ENCODE measurements around the gene IQCH. TPM values are rescaled to one million over a fixed set of nuclear protein-coding genes. Genes with fewer than 3 reads are reported as not detected.

Gene IQCH
- polyA plus RNA-seq, 2 of the 4 experiments (the other 2 are of a cell fraction), result 1.5 to 3.8 TPM

DNA sequence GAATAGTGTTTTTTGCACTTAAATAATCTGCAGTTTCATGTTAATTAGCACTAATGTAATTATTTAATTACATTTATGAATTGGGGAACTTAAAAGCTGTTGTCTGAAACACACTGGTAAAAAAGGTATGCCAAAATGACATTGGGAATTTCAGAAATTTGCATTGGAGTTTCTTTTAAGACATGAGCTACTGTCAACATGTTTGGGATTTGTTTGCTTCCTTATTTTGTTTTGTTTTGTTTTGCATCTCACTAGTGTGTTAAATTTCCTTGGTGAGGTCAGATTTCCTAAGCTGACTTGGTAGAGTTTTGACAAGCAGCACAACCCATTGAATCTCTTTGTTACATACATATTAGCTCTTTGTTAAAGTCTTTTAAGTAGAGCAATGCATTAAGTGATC lies 119.4 kb downstream of the IQCH start:
- Histone ChIP-seq H3K4me1 (no peaks in the 10 kb centered on the region), H3K4me3 (no peak overlapping the region), H3K27ac (no peak overlapping the region), H3K9me3 (no peaks in the 10 kb centered on the region), H3K4me2 (no peak overlapping the region)
- CTCF ChIA-PET, result interaction anchor here (1.4 kb wide), 1 partner anchor 83 kb away, joined by 4 read pairs; no protein-coding TSS in a partner anchor
- peak; percentile 61 for FAIRE-seq
- TF ChIP-seq HOXB13 (CRISPR knock-in tag; IDR thresholded peaks at IDR 0.05; ENCODE audit: low read depth), result no peak
- no peak for TF ChIP-seq ZFP36 (IDR thresholded peaks at IDR 0.05; ENCODE audit: borderline replicate concordance, partially characterized antibody)
- no peak for TF ChIP-seq KDM1A (IDR thresholded peaks at IDR 0.05; ENCODE audit: low read depth)
- no peak for TF ChIP-seq BCL3 (IDR thresholded peaks at IDR 0.05)
- no peak for TF ChIP-seq RAD21 (conservative IDR thresholded peaks at IDR 0.05 in 1 of 2, IDR thresholded peaks at IDR 0.05 in 1 of 2)
- TF ChIP-seq MAX (IDR thresholded peaks at IDR 0.05), result no peak
- no peak for TF ChIP-seq GATA3 (IDR thresholded peaks at IDR 0.05; ENCODE audit: borderline replicate concordance)
- no peak for ATAC-seq
- DNase-seq (ENCODE audit: low read depth in 1 of 2, low spot score in 1 of 2), result no peak
- POLR2A ChIA-PET, result no interaction called here

GRCh38 chr15:67379530-67379929 lies 124.9 kb downstream of the IQCH start:
- Histone ChIP-seq H3K27ac (no peak overlapping the region), H3K4me3 (no peak overlapping the region), H3K4me2 (no peak overlapping the region), H3K4me1 (no peaks in the 10 kb centered on the region), H3K9me3 (no peaks in the 10 kb centered on the region)
- POLR2A ChIA-PET, result no interaction called here
- CTCF ChIA-PET, result no interaction called here
- DNase-seq (ENCODE audit: low read depth in 1 of 2, low spot score in 1 of 2) (no peak), FAIRE-seq (no peak), ATAC-seq (no peak)
- WGBS (ENCODE audit: missing lambda C conversion rate), result 61% methylated on average over 3 of the region's 3 CpGs
- no peak for TF ChIP-seq CHD4 (IDR thresholded peaks at IDR 0.05; ENCODE audit: borderline replicate concordance)
- TF ChIP-seq USF2 (IDR thresholded peaks at IDR 0.05), result no peak
- TF ChIP-seq MAZ (IDR thresholded peaks at IDR 0.05; ENCODE audit: borderline replicate concordance, low read depth, low read length), result no peak
- no peak for TF ChIP-seq KDM5A (IDR thresholded peaks at IDR 0.05)
- TF ChIP-seq ZC3H11A (IDR thresholded peaks at IDR 0.05), result no peak
- no peak for TF ChIP-seq CBX8 (IDR thresholded peaks at IDR 0.05)
- TF ChIP-seq HOXA7 (CRISPR knock-in tag; IDR thresholded peaks at IDR 0.05), result no peak
- TF ChIP-seq MAFK (IDR thresholded peaks at IDR 0.05; ENCODE audit: partially characterized antibody), result no peak
- no peak for TF ChIP-seq EHMT2 (IDR thresholded peaks at IDR 0.05; ENCODE audit: low read depth)
- no peak for TF ChIP-seq BHLHE40 (IDR thresholded peaks at IDR 0.05; ENCODE audit: low read depth, low read length)
- no peak for TF ChIP-seq HOXB13 (CRISPR knock-in tag; IDR thresholded peaks at IDR 0.05; ENCODE audit: low read depth)
- TF ChIP-seq POLR2AphosphoS2 (conservative IDR thresholded peaks at IDR 0.05; ENCODE audit: low read length), result no peak
- TF ChIP-seq SMC3 (IDR thresholded peaks at IDR 0.05), result no peak
- TF ChIP-seq NFE2L2 (conservative IDR thresholded peaks at IDR 0.05; ENCODE audit: low read length), result no peak
- no peak for TF ChIP-seq ZNF302 (CRISPR knock-in tag; IDR thresholded peaks at IDR 0.05)
- no peak for TF ChIP-seq POLR2A (IDR thresholded peaks at IDR 0.05; ENCODE audit: low read length)
- TF ChIP-seq, protein P1, sequence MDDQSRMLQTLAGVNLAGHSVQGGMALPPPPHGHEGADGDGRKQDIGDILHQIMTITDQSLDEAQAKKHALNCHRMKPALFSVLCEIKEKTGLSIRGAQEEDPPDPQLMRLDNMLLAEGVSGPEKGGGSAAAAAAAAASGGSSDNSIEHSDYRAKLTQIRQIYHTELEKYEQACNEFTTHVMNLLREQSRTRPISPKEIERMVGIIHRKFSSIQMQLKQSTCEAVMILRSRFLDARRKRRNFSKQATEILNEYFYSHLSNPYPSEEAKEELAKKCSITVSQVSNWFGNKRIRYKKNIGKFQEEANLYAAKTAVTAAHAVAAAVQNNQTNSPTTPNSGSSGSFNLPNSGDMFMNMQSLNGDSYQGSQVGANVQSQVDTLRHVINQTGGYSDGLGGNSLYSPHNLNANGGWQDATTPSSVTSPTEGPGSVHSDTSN (IDR thresholded peaks at IDR 0.05), result no peak
- no peak for TF ChIP-seq EHF (CRISPR knock-in tag; IDR thresholded peaks at IDR 0.05)
- TF ChIP-seq RNF2 (IDR thresholded peaks at IDR 0.05; ENCODE audit: borderline replicate concordance, low read depth), result no peak

All from A549 (cell line).